Activated CD8-positive, alpha-beta T cell treated with anti-CD3 and anti-CD28 coated beads for 36 hours (primary cell): ENCODE results near the gene PRPF4. TPM values are rescaled to one million over a fixed set of nuclear protein-coding genes. Genes with fewer than 3 reads are reported as not detected.
A peak's percentile ranks its signal among the peaks of the same experiment; 100 is the strongest.

ENCODE experiments used
- ATAC-seq: fragments of 200-7000 bp; cut with Tn5 transposase; one replicate; pipeline ENCODE4 v1.10.0; 2021; ENCODE audit warnings: mild to moderate bottlenecking, moderate library complexity
- CTCF ChIA-PET: fragments of 350-600 bp; sonication (Branson Sonifier 250); formaldehyde crosslinking; loops from one replicate; lab custom pipeline; 2021; ENCODE audit warnings: antibody characterized with exemption; lab: Charles Lee
- POLR2A ChIA-PET: fragments of 350-600 bp; sonication (Branson Sonifier 250); formaldehyde crosslinking; loops from one replicate; lab custom pipeline; 2021; ENCODE audit warnings: antibody characterized with exemption; lab: Charles Lee
- DNase-seq: peaks from one replicate; pipeline ENCODE4 v3.0.0-alpha.2; 2020
- H3K27ac Mint-ChIP-seq: one replicate; pipeline ENCODE4 v1.8.0; 2021; ENCODE audit warnings: mild to moderate bottlenecking, mixed read lengths
- H3K27me3 Mint-ChIP-seq: one replicate; pipeline ENCODE4 v1.8.0; 2021; ENCODE audit warnings: mixed read lengths
- H3K36me3 Mint-ChIP-seq: one replicate; pipeline ENCODE4 v1.8.0; 2021; ENCODE audit warnings: low read depth, mixed read lengths
- H3K4me1 Mint-ChIP-seq: one replicate; pipeline ENCODE4 v1.8.0; 2021; ENCODE audit warnings: low read depth, mixed read lengths
- H3K4me3 Mint-ChIP-seq: one replicate; pipeline ENCODE4 v1.8.0; 2021; ENCODE audit warnings: mild to moderate bottlenecking, moderate library complexity, mixed read lengths
- H3K9me3 Mint-ChIP-seq: one replicate; pipeline ENCODE4 v1.8.0; 2021; ENCODE audit warnings: mixed read lengths
- CTCF ChIP-seq: fragments of 200-600 bp; IDR thresholded peaks from one replicate; pipeline ENCODE4 v1.8.0; 2022; ENCODE audit warnings: antibody characterized with exemption, mild to moderate bottlenecking
- intact Hi-C: fragments of 100-400 bp; cut with micrococcal nuclease; formaldehyde crosslinking; loops from one replicate; pipeline ENCODE4 v1.10.0; 2022
- total RNA-seq, 2 experiments: library from RNA; stranded (reverse); gene quantifications; one replicate each; pipeline ENCODE4 v1.2.3, GENCODE V29; 2021

The PRPF4 gene
- total RNA-seq, 2 experiments from 2014 or later: 52.9 to 56.5 TPM

GRCh38 chr9:113274474-113275156 lies 843 bp upstream of the PRPF4 start:
- ATAC-seq: peak; percentile 10
- H3K36me3 Mint-ChIP-seq: peaks cover 30% of the 10 kb centered on the region

GRCh38 chr9:113278840-113279239 lies 3.4 kb downstream of the PRPF4 start:
- no peak for ATAC-seq
- CTCF ChIA-PET: interaction anchor here (1.2 kb wide), 1 partner anchor 122 kb away, joined by 4 read pairs; the partner anchor contains the start of gene ALAD
- DNase-seq: no peak

More at GRCh38 chr9:113274474-113275156, 843 bp upstream of the PRPF4 start:
- peaks cover 27% of the 10 kb centered on the region for H3K4me1 Mint-ChIP-seq
- TF ChIP-seq CTCF: peak; percentile 91
- ChIA-PET POLR2A (interaction anchor here (0.5 to 3.6 kb wide), 19 partner anchors 8 to 1317 kb away, joined by 3 to 20 read pairs (median 4); partner anchors contain the start of genes ALAD, BSPRY, C9orf43 and FKBP15), CTCF (interaction anchor here (0.5 to 4.8 kb wide), 33 partner anchors 9 to 390 kb away, joined by 3 to 55 read pairs (median 5); partner anchors contain the start of genes ALAD, BSPRY, C9orf43 and FKBP15)
- intact Hi-C loops: loop anchor here (2.0 to 10.0 kb wide), 4 partner anchors 70 to 384 kb away; partner anchors contain the start of genes BSPRY and WDR31
- H3K27me3 Mint-ChIP-seq: no peaks in the 10 kb centered on the region
- no peaks in the 10 kb centered on the region for H3K9me3 Mint-ChIP-seq
- peak; percentile 36 for DNase-seq
- no peak overlapping the region for H3K4me3 Mint-ChIP-seq
- H3K27ac Mint-ChIP-seq: no peak overlapping the region

GRCh38 chr9:113281356-113281755 lies 5.9 kb downstream of the PRPF4 start:
- ATAC-seq (no peak), DNase-seq (no peak)
- CTCF ChIA-PET: no interaction called here
- intact Hi-C loops: no loop called here
- Mint-ChIP-seq H3K4me3 (no peak overlapping the region), H3K27me3 (no peaks in the 10 kb centered on the region), H3K4me1 (peaks cover 27% of the 10 kb centered on the region), H3K27ac (no peak overlapping the region), H3K36me3 (peaks cover 61% of the 10 kb centered on the region), H3K9me3 (no peaks in the 10 kb centered on the region)
- no peak for TF ChIP-seq CTCF
- POLR2A ChIA-PET: no interaction called here

More at GRCh38 chr9:113278840-113279239, 3.4 kb downstream of the PRPF4 start:
- peaks cover 32% of the 10 kb centered on the region for H3K4me1 Mint-ChIP-seq
- no peak overlapping the region for H3K27ac Mint-ChIP-seq
- POLR2A ChIA-PET: no interaction called here
- H3K27me3 Mint-ChIP-seq: no peaks in the 10 kb centered on the region
- H3K4me3 Mint-ChIP-seq: peak overlapping the region; percentile 11
- peaks cover 49% of the 10 kb centered on the region for H3K36me3 Mint-ChIP-seq
- no peak for TF ChIP-seq CTCF
- intact Hi-C loops: loop anchor here (10.0 kb wide), 2 partner anchors 66 to 236 kb away; partner anchors contain the start of genes BSPRY and WDR31
- no peaks in the 10 kb centered on the region for H3K9me3 Mint-ChIP-seq

- Mint-ChIP-seq H3K4me1 (no peaks in the 10 kb centered on the region), H3K27ac (no peak overlapping the region), H3K36me3 (peaks cover 56% of the 10 kb centered on the region), H3K9me3 (no peaks in the 10 kb centered on the region), H3K4me3 (no peak overlapping the region), H3K27me3 (no peaks in the 10 kb centered on the region)
- POLR2A ChIA-PET: no interaction called here
- no peak for TF ChIP-seq CTCF
- intact Hi-C loops: no loop called here
- CTCF ChIA-PET: no interaction called here
- no peak for ATAC-seq
- DNase-seq: no peak
These were observed 13.6 kb downstream of the PRPF4 start for GRCh38 chr9:113289091-113289490.

- intact Hi-C loops: no loop called here
- no peaks in the 10 kb centered on the region for H3K9me3 Mint-ChIP-seq
- no peak overlapping the region for H3K4me3 Mint-ChIP-seq
- H3K36me3 Mint-ChIP-seq: peaks cover 47% of the 10 kb centered on the region
- no peaks in the 10 kb centered on the region for H3K4me1 Mint-ChIP-seq
- H3K27ac Mint-ChIP-seq: no peak overlapping the region
- ChIA-PET POLR2A (no interaction called here), CTCF (interaction anchor here (0.6 to 1.0 kb wide), 2 partner anchors 24 to 111 kb away, joined by 3 read pairs; partner anchors contain the start of gene ALAD)
- no peaks in the 10 kb centered on the region for H3K27me3 Mint-ChIP-seq
- ATAC-seq (no peak), DNase-seq (no peak)
- no peak for TF ChIP-seq CTCF
These were observed 14.7 kb downstream of the PRPF4 start for GRCh38 chr9:113290052-113290607.
